ENCODE measurements around the gene APOC3. TPM values are rescaled to one million over a fixed set of nuclear protein-coding genes. Genes with fewer than 3 reads are reported as not detected.

Gene APOC3
- total and polyA plus RNA-seq, 10 of the 15 experiments (the other 5 are each of a cell fraction or from before 2014, with no cell fraction given): 1.9 TPM; not detected in 9

GRCh38 chr11:116857936-116858335, 28.2 kb downstream of the APOC3 start:
- Histone ChIP-seq H3K4me2 (ENCODE audit: control insufficient read depth, insufficient read depth) (no peak overlapping the region), H3K27me3 (replicated peaks in 1 of 2; ENCODE audit: control insufficient read depth in 2 of 2, insufficient read depth in 2 of 2, low read length in 1 of 2) (no peaks in the 10 kb centered on the region), H4K20me1 (ENCODE audit: control insufficient read depth, insufficient read depth) (no peaks in the 10 kb centered on the region), H3K36me3 (ENCODE audit: control insufficient read depth in 2 of 2, insufficient read depth in 2 of 2, low read length in 1 of 2) (peaks cover 6 to 9% of the 10 kb centered on the region in 2 experiments; a peak in 2 of 4 replicates), H3K9ac (ENCODE audit: control insufficient read depth, insufficient read depth, low read length) (no peak overlapping the region), H3K27ac (ENCODE audit: control insufficient read depth, insufficient read depth) (no peak overlapping the region), H3K79me2 (ENCODE audit: control insufficient read depth, insufficient read depth, low read length) (no peaks in the 10 kb centered on the region), H3K9me3 (replicated peaks; ENCODE audit: control insufficient read depth, insufficient read depth, low read length) (no peaks in the 10 kb centered on the region), H3K4me1 (ENCODE audit: control insufficient read depth, insufficient read depth, low read length) (peaks cover 15% of the 10 kb centered on the region), H2AFZ (ENCODE audit: control insufficient read depth, low read depth, low read length) (no peak overlapping the region), H3K4me3 (no peak overlapping the region)
- intact Hi-C loops (cut with micrococcal nuclease; ENCODE audit: unreplicated experiment) (no loop called here), in situ Hi-C loops (cut with MboI) (no loop called here)
- RAD21 ChIA-PET (ENCODE audit: unreplicated experiment): interaction anchor here (1.8 kb wide), 1 partner anchor 22 kb away, joined by 4 read pairs; no protein-coding TSS in a partner anchor
- POLR2A ChIA-PET: interaction anchor here (0.6 kb wide), 1 partner anchor 205 kb away, joined by 3 read pairs; no protein-coding TSS in a partner anchor
- CTCF ChIA-PET: interaction anchor here (0.6 to 1.3 kb wide), 2 partner anchors 22 to 248 kb away, joined by 3 to 6 read pairs; no protein-coding TSS in a partner anchor
- SMC1A ChIA-PET (ENCODE audit: uncharacterized antibody, unreplicated experiment): no interaction called here
- FAIRE-seq (no peak), ATAC-seq (no peak), DNase-seq (ENCODE audit: low read depth, low spot score) (no peak)
- TF ChIP-seq NFIC (IDR thresholded peaks at IDR 0.05; ENCODE audit: low read depth, low read length): no peak
- TF ChIP-seq ZZZ3 (IDR thresholded peaks at IDR 0.05; ENCODE audit: control insufficient read depth, insufficient read length, low read depth): no peak
- no peak for TF ChIP-seq TARDBP (IDR thresholded peaks at IDR 0.05; ENCODE audit: borderline replicate concordance)
- TF ChIP-seq ZNF274 (IDR thresholded peaks at IDR 0.05; ENCODE audit: insufficient read depth, insufficient read length): no peak
- TF ChIP-seq SPI1 (IDR thresholded peaks at IDR 0.05; ENCODE audit: borderline replicate concordance, insufficient read depth, low read depth, low read length): no peak
- no peak for TF ChIP-seq CUX1 (IDR thresholded peaks at IDR 0.05; ENCODE audit: insufficient replicate concordance, low read depth, low read length)
- no peak for TF ChIP-seq ZNF622 (IDR thresholded peaks at IDR 0.05)
- no peak for TF ChIP-seq SIX5 (IDR thresholded peaks at IDR 0.05; ENCODE audit: low read depth, low read length, severe bottlenecking)
- TF ChIP-seq TCF12 (IDR thresholded peaks at IDR 0.05; ENCODE audit: low read depth, low read length): no peak
- 89% methylated on average over 7 of the region's 7 CpGs for WGBS (ENCODE audit: insufficient coverage, insufficient replicate concordance, low lambda C conversion rate, missing lambda C conversion rate)
- BruUV-seq (replicated peaks): no TSS peak
